ENCODE results near the gene RMI2.
"Not testable (repeated sequence)": the region's sequence is repeated elsewhere in the genome, so short reads cannot be mapped to it uniquely, and the experiment has no call there.

Gene RMI2

GRCh38 chr16:11356573-11357331 is 11.5 kb downstream of the RMI2 start:
- DNase-seq = peak in 3 of 5 donors; percentile 29 to 55 (median 37)

DNA sequence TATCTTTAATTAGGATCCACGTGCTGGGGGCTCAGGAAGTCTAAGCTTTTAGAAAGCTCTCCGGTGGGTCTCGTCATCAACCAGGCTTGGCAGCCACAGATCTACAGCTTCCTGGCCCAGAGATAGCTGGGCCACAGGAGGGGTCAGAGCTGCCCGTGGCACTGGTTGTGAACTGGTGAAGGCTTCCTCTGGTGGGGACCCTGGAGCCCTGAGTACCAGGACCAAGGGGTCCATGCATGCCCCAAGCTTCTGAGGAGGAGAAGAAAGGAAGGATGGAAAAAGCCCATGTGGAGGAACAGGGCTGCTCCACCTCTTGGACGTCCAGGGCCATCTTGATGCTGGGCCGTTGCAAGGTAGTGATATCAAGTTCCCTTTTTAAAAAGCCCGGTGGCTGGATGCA is 13.3 kb downstream of the RMI2 start:
- no peak for DNase-seq

DNA sequence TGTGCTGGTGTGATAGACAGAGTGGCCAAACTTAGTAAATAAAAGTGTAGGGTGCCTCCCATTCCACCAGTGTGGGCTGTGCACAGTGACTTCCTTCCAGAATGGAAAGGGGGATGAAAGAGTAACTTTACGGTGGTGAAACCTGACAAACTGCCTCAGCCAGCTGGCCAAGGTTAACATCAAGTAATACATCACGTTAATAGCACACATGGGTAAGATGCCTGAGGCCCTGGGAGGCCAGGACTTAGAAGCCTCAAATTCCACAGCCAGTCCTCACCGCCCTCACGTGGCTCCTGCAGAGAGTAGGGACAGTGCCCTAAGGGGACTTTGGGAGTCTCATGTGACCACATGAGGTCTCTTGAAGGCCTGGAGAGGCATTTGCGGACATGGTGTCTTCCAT is 14.1 kb downstream of the RMI2 start:
- DNase-seq = no peak

- DNase-seq = no peak
These were observed 15.5 kb downstream of the RMI2 start for GRCh38 chr16:11360641-11361373.

GRCh38 chr16:11361701-11362451 is 16.6 kb downstream of the RMI2 start:
- peak in 1 of 5 donors; percentile 40 for DNase-seq

- no peak for DNase-seq
These were observed 18.6 kb downstream of the RMI2 start for GRCh38 chr16:11363927-11364258.

DNA sequence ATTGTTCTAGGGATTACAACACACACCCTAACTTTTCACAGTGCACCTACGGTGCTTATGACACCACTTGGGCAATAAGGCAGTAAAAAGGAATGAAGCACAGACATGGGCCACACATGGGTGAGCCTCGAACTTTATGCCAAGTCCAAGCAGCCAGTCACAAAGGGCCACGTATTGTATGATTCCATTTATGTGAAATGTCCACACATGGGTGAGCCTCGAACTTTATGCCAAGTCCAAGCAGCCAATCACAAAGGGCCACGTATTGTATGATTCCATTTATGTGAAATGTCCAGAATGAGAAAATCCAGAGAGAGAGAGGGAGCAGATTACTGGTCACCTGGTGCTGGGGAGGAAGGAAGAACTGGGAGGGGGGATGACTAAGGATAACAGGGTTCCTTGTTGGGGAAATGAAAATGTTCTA is 22.2 kb downstream of the RMI2 start:
- no peak for DNase-seq

DNA sequence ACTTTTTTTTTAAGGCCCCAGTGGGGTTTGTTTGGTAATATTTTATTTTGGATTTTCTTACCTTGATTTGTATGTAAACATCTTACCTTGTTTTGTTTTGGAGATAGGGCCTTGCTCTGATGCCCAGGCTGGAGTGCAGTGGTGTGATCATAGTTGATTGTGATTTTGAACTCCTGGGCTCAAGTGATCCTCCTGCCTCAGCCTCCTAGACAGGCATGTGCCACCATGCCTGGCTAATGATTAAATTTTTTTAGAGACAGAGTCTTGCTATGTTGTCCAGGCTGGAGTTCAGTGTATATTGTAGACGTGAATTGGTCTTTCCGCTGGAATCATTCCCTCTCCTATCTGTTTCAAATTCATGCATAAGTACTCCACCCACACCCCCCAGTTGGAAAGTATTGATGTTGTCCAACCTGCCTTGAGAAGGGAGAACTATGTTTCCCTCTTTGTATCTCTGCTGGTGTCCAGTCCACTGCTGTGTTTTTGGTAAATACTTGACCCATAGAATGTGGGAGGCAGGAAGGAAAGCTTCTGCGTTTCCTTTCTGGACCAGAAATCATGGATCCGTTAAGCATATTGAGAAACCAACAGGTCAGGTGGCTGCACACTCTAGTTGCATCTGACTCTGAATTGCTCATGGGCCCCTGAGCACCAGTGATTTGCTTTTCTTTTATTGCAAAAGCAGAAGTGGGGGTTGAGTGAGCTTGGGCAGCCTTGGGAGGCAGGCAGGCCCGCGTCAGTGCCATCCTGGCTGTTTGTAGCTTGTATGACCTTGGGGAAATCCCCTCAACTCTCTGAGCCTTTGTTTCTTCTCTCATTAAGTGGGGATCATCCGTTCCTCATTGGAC is 25.0 kb downstream of the RMI2 start:
- no peak for DNase-seq

GRCh38 chr16:11370932-11371279 is 25.6 kb downstream of the RMI2 start:
- not testable (repeated sequence) for DNase-seq

DNA sequence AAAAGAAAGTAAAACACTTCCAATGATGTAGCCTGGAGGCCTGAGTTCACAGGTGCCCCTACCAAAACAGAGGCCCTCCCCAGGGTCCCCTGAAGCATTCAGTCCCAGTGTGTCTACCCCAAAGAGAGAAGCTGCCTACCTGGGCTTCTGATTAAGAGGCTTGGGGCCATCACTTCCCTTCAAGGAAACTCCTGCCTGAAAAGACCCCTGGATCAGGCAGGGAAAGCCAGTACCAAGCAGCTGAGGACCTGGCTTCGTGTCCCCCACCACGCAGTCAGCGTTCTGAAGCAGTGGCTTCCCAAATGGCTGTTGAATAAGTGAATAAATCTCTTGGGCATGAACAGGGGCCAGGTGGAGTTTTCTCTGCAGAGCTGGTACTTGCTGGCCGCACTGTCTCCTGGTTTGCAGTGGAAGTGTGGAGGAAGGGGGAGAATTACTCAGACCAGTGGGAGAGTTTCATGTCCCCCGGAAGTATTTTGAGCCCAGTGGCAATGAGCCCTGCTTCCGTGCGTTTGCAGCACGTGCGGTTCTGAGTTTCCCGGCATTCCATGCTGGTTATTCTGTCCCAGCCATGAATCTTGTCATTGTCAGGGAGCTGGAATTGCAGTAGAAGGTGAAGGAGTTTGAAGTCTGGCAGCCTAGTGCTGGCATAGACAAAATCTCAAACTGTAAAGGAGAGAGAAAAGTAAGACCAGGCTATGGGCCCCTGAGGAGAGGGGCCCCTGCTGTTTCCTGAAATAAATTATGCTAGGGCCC is 27.0 kb downstream of the RMI2 start:
- no peak for DNase-seq

DNA sequence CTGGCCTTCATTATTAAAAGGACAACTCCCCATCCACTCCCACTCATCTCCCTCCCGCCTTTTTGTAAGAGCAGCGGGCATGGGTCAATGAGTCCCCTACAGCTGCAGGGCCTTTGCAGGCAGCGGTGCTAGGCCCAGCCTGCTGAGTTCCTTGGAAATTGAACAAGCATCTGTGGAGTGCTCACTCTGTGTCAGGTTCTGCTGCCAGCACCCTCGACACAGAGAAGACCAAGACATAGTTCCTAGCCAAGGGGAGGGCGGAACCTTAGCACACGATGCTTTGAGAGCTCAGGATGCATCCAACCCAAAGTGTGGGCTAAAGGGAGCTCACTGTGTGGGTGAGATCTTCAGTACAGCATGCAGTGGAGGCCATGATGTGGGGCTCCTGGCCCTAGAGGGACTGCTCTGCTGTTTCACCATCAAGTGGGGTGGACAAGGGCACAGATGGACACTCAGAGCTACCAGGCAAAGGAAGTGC is 27.6 kb downstream of the RMI2 start:
- no peak for DNase-seq

- DNase-seq = no peak
These were observed 29.0 kb downstream of the RMI2 start for GRCh38 chr16:11374255-11374654.

DNA sequence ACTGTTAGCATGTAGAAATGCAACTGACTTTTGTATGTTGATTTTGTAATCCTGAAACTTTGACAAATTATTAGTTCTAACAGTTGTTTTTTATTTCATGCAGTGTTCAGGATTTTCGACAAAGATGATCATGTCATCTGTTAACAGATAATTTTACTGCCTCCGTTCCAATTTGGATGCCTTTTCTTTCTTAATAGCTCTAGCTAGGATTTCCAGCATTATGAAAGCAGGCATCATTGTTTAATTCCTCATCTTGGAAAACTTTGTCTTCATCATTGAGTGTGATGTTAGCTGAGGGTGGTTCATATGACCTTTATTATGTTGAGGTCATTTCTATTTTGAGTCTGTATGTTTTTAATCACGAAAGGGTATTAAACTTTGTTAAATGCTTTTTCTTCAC is 31.9 kb downstream of the RMI2 start:
- no peak for DNase-seq

- not testable (repeated sequence) for DNase-seq
These were observed 33.7 kb downstream of the RMI2 start for GRCh38 chr16:11378951-11379350.

- DNase-seq = peak in 1 of 5 donors; percentile 76
These were observed 34.2 kb downstream of the RMI2 start for GRCh38 chr16:11379420-11379819.

- no peak for DNase-seq
These were observed 35.6 kb downstream of the RMI2 start for GRCh38 chr16:11380836-11381235.

DNA sequence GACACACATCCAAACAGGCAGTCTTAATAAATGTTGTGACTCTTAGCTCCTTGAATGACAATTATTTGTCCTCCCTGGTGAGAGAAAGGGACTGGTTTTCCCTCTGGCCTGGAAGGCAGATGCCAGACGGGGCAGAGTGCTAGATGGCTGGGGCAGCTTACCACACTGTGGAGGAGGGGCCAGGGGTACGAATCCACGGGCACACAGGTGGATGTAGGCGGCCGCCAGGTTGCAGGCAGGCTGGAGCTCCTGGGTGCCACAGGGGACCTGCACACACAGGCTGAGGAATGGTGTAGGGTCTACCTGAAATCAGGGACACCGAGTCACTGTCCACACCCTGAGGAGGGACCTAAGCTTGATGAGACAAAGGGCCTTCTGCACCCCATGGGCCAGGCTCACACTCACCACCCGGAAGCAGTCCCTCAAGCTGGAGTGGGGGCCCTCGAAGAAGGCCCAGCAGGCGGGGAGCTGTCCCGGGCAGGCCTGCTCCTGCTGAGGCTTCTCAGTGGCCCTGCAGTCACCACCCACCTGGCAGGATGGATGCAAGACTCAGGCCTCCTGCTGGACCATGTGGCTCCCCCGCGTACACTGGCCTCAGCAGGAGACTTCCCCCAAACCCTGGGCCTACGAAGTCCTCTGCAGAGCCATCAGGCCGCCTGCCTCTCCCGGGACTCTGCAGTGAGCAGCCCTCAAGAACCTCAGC is 38.4 kb downstream of the RMI2 start:
- DNase-seq = no peak

DNA sequence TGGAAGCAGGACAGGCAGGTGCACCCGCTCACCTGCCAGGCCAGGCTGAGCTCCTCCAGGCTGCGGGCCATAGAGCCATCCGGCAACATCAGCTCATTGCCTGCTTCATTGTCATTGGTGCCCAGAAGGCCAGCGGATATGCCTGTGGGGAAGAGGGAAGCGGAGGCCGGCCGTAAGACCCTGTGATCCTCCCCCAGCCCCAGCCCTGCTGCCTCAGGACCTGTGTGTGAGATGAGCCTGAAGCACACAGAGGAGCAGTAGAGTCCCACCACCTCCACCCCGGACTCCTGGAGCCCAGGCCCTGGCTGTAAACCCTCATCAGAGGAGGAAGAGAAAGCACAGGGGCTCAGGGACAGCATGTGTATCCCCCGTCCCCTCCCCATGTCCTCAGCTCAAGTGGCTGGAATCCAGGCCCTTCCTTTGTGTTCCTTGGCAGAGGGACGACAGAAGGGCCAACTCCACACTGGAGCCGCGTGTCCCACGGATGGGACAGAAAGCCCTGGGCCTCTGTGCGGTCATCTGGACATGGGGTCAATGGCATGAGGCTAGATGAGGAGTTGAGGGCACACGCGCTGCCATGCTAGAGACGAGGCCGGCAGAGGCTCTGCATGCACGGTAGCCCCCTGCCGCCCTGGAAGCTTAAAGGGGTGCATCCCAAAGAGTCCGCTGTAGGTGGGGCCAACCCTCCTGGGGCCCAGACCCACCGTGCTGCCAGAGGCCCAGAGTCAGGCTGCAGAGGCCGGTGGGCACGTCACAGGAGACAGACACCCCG is 39.1 kb downstream of the RMI2 start:
- no peak for DNase-seq

DNA sequence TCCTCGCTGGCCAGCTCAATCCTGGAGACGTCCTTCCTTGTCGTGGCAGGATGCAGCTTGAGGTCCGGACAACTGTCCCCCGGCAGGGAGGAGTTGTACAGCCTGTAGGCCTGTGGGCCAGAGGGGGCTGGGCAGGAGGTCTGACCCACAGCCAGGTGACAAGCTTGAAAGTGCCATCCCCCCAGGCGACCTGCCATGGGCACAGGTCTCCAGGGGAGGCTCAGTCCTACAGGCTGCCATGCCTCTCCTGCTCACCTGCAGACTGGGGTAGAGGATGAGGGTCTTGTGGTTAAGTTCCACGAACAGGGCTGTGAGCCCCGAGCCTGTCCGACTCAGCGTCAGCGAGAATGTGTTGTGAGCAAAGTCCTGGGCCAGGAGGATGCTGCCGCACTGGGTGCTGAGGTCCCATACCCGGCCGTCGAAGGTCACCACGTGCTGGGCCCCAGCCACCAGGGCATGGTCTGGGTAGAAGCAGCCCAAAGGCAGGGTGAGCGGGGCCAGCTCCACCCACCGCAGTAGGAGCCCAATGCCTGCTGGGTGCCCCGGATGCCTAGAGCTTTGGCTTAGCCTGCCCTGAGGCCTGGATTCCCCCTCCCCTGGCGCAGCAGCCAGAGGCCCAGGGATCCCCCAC is 39.8 kb downstream of the RMI2 start:
- no peak for DNase-seq

All from T-helper 1 cell (primary cell).